Nucleus accumbens (tissue), 56 donors: ENCODE measurements around the gene DUSP1.
A peak's percentile ranks its signal among the peaks of the same experiment; 100 is the strongest.

Experiments
- DNase-seq, 56 donors: peaks; one replicate each; lab custom pipeline; 2025; lab: John Stamatoyannopoulos, UW

The DUSP1 gene

DNA sequence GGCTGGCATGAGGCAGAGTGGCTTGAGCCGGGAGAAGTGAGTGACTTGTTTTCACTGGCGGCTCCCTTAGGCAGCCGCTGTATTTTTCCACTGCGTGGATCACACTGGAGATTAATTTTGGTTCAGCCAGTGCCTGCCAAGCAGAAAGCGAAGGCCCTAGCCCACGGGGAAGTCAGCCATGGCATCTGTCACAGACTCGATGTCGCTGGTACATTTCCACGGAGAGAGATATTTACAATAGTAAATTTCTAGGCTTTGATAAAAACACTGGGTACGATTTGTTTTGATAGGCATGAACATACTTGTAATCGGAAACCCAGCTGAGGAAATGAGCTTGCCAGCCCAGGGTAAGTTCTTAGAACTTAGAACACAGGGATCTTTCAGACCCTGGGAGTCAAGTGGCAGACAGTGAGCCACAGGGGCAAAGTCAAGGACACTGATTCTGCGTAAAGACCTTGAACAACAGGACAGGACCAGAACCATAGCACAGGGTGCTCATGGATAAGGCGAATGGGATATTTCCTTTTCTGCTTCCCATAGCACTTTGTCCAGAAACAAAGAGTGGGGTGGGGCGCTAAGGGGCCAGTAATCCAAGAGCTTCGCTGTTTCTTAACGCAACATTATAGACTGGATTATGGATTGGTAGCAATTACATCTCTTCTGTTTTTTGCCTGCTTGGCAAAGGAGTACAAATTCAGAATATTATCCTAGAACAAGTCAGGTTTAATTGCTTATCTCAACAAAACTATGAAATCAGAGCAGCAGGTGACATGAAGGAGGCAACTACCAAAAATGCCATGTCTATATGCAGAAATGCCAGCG, 4.5 kb downstream of the DUSP1 start:
- DNase-seq = peak in 41 of 56 donors; percentile 25 to 71 (median 54)

DNA sequence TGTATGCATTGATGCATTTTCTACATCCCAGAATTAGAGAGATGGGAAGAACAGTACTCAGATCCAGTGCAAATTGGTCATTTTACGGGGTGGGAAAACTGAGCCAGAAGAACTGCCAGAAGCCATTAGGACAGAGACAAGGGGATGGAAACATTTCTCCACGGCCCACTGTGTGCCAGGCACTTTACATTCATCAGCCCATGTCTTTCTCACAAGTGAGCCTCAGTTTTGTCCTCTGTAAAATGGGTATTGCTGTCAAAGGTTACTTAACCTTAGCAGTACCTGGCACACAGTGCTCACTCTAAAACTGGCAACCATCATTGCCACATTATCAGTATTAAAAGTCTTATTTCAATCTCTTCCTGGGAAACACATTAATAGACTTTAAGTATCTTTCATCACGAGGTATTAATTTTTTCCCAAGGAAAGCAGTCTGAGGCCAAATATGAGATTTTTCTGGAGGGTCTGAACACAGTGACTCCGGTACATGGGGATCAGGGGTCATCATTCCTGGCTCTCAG, 5.2 kb downstream of the DUSP1 start:
- DNase-seq = no peak

DNA sequence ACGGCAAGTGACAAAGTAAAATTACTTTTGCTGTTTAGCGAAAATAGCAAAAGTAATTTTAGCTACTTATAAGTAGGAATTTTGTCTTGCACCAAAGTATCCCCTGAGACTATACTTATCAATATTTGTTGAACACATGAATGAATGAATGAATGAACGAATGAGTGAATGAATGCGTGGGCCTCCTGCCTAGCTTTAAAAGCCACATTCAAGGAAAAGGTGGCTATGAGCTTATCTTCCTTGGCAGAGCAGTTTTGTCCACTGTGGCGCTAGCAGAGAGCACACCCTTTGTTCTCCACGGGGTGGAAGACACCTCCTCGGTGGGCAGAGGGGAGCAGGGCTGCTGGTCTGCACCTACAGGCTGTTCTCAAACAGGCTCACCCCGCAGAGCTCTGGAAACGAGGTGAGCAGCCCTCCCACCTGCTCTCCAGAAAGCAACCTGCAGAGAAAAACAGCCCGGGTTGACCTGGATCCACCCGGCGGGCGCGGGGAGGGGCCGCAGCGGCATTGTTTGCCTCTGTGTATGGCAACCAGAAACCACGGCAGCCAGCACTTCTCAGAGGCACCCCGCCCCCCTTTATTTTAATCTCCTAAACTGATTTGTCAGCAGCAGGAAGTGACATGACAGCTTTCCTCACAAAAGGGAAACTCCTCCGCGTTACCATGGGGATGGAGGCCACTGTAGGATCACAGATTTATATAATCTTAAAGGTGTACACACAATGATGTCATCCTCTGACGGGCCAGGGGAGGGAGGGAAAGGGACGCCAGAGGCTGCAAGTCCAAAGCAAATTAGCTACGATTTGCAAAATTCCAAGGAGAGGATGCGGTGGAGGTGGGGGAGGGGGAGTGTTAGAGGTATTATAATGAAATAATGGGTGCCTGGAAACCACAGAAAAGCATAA, 5.9 kb downstream of the DUSP1 start:
- DNase-seq = peak; percentile 29 to 97 (median 84)

DNA sequence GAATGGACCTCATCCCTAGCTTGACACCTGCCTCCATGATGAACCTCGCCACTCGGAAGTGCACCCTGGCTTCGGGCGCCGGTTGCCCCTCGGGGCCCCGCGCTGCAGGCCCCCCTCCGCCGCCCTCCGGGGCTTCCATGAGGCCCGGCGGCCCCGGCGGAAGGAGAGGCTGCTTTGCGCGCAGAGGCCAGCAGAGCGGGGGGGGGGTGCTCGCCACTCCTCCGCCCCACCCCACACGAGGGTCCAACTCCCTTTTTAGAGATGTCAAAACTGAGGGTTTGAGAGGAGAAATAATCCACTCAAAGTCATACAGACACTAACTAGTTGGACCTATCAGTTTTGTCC, 7.9 kb downstream of the DUSP1 start:
- DNase-seq = no peak

DNA sequence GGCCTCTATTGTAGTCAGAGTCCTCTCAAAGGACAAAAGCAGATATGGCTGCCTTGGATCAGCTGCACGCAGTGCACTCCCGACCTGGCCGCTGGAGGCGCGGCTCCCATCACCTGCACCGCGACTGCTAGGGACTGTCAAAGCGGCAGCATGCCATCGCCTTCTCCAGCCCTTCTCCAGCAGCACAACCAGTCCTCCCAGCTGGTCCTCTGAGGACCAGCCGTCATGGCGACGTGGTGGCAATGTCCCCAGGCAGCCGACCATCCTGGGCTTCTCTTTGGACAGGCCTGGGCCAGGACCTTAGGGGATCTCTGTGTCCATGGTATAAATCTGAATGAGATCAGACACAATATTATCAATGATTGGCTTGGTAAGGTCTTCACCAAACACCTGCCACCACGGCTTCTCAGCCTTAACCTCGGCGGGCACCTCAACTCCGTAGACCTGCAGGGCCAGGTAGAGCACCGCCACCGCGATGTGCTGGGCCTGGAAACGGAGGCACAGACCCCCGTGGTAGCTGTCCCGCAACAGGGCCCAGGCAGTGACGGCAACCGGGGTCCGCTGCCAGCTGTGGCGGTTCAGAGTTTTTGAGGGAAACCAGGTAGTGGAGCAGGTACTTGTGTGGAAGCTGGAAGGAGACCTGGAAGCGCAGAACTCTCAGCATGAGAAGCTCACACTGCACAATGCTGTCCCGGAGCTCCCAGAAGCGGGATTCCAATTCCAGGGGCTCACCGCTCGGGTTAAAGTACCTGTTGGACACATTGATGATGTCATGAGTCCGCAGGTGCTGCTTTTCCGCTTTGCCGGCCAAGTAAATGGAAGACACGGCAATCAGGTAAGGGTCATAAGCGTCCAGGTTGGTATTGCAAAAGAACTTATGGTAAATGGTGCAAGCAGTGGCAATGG, 8.5 kb downstream of the DUSP1 start:
- DNase-seq = no peak

DNA sequence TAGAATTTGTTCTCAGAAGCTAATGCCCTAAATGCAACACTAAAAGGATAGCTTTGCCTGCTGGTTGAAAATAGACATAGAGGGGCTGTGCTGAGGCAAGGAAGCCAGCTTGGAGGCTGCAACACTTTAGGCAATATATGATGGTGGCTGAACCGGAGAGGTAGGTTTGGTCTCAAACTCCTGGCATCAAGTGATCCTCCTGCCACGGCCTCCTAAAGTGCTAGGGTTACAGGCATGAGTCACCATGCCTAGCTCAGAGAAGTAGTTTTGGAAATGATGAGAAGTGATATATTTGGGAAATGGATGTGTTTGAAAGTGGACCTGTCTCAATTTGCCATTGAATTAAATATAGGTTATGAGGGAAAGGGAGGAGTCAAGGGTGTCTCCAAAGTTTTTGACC, 10.0 kb downstream of the DUSP1 start:
- no peak for DNase-seq

DNA sequence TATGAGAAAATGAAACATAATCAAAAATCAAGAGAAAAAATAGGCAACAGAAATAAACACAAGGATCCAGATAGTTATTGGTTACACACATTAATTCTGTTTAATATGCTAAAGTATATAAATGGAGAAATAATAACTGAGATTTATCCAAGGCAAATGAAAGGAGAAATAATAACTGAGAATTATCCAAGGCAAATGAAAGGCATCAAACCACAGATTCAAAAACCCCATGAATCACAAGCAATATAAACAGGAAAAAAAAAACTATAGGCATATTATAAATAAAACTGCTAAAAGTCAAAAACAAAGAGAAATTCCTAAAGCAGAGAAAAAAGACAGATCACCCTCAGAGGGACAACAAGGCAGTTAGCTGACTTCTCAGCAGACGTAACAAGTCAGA, 10.9 kb downstream of the DUSP1 start:
- no peak for DNase-seq

DNA sequence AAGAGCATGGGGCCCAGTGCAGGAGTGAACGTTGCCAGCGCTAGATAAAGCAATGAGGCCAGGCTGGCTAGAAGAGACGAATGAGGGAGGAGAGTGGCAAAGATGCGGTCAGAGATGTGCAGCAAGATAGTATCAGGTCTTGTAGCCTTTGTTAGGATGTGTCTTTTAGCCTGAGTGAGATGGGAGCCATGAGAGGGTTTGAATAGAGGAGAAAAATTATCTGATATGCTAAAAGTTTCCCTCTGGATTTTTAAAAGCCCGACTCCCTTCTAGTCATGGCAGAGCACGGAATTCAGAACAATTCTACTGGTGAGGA, 12.2 kb downstream of the DUSP1 start:
- no peak for DNase-seq

DNA sequence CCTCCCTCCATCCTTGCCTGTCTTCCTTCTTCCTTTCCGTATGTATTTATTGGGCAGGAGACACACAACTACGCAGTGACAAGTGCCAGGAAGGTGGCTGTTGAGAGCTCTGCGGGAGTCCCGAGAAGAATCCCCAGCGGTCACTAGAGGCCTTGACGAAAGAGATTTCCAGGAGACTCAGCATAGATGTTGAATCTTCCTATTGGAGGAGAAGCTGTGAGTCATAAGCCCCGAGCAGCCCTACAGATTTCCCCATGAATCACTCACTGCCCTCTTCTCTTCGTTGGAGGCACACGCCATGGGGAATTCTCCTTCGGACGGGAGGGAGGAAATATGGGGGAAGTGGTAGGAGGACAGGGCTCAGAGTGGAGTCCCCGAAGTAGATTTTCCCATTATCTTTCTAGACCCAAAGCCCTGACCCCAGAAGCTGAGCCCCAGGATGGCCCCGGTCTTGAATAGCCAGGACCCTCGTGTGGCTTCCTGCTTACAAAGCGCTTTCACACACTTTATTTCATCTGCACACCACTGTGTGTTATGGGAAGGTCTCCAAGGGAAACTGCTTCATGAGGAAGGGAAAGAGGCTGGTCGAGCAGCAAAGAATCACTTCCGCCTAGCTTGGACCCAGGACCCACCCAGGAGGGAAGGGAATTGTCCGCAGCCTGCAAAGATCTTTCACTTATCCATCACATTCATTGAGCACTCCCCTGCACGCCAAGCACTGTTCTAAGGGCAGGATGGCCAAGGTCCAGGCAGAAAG, 12.7 kb downstream of the DUSP1 start:
- DNase-seq = no peak

DNA sequence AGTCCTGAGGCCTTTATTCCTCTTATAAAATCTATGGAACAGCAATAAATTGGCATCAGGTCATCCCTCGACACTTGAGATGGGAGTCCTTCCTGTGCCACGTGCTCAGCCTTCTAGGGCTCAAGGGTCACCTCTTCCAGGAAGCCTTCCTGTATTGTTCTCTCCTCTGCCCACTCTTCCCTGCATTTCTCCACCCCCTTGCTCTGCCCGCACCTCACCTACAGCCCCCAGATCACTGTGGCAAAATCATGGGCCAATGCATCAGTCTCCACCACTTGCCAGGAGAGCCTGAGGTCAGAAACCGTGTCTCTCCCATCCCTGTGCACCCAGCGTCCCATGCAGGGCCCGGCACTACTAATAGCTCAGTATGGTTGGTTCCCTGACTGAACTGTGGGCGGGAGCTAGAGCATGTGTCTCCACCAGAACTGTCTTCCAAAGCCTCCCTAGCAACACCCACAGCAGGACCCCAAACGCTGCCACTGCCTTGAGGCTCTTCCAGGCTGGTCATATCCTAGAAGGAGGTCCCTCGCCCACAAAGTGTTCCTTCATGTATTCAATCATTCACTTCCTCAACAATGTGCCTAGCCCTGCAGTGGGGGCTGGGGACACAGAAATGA, 13.5 kb downstream of the DUSP1 start:
- DNase-seq = no peak

DNA sequence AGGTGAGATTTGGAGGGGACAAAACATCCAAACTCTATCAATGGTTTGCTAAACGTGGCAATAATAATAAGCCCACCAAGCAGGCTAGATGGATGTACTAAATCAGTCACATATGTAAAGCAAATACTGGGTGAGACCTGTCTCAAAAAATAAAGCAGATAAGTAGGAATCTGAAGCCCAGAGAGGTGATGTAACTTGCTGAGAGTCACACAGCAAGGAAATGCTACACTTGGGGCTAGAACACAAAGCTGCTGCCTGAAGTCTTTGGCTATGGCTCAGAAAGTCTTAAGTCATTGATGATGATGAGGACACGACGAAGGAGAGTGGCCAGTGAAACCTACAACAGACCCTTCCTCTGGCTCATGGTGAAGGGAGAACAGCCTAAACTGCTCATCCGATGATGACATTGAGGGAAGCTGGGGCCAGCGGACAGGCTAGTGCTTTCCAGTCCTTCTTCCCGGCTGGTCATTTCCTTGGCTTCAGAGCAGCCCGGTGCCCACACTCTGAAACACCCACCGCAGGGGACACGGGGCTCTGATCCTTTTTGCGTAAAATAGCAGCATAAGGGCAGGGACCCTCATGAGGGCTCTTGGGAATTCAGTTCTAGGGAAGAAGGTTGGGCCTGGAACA, 14.1 kb downstream of the DUSP1 start:
- DNase-seq = no peak

DNA sequence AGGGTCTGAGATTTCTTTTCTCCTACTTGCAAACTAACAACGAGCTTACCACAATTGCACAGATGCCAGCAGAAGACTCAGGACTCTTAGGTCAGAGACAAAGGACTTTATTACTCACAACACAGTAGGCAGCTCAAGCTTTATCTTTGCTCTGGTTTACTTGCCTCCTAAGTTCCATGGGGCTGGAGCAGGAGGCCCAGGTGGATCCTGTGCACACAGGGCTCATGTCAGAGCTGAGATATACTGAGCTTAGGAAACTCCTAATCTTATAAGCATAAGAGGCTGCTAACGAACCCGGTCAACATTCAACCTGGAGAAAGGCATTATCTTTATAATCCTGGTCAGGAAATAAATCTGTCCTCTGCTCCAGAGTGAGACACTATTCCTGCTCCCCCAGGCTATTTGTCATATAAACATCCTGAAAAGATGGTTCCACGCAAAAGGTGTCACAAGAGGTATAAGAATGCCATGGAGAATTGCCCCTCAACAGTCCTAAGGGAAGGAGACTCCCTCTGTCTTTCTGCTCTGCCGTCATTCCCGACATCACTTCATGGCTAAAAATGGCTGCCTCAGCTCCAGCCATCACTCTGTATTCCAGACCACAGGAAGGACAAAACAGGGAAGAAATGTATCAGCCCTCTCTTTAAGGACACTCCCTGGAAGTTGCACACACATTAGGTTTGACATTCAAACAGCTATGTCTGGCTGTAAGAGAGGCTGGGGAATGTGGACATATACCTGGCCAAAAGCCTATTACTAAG, 16.2 kb downstream of the DUSP1 start:
- no peak for DNase-seq

DNA sequence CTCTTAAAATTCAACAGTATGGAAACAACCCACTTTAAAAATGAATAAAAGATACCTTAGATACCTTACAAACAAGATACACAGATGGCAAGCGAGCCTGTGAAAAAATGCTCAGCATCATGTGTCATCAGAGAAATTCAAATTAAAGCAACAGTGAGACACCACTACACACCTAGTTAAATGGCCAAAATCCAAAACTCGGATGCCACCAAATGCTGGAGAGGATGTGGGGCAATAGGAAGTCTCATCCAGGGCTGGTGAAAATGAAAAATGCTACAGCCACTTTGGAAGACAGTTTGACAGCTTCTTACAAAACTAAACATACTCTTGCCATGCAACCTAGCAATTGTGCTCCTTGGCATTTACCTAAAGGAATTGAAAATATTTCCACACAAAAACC, 17.9 kb downstream of the DUSP1 start:
- DNase-seq = no peak

DNA sequence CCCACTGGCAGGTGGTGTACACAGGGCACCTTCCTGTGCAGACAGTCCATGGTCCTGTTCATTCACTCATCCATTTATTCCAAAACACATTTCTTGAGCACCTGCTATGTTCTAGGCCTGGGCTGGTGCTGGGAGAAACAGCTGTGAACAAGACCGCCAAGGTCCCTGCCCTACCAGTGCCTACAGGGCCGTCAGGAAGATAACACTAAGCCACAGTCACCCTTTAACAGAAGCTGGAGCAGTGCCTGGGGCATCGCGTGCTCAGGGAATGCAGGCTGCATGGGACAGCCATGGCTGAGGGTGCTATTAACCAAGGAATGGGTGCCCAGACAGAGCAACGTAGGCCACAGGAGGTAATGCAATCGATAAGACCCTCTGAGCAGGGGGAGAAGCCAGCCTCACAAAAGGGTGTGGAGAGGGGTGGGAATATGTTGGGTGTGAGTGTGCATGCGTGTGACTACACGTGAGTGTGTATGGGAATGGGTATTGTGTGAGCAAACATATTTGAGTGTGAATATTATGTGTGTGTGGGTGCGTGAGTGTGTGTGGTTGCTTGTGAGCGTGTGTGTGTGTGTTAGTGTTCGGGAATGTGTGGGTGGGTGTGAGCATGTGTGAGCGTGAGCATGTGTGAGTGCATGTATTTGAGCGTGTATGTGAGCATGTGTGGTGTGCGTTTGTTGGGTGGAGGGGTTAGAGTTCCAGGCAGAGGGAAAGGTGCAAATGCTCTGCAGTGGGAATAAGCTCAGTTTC, 19.1 kb downstream of the DUSP1 start:
- DNase-seq = no peak

DNA sequence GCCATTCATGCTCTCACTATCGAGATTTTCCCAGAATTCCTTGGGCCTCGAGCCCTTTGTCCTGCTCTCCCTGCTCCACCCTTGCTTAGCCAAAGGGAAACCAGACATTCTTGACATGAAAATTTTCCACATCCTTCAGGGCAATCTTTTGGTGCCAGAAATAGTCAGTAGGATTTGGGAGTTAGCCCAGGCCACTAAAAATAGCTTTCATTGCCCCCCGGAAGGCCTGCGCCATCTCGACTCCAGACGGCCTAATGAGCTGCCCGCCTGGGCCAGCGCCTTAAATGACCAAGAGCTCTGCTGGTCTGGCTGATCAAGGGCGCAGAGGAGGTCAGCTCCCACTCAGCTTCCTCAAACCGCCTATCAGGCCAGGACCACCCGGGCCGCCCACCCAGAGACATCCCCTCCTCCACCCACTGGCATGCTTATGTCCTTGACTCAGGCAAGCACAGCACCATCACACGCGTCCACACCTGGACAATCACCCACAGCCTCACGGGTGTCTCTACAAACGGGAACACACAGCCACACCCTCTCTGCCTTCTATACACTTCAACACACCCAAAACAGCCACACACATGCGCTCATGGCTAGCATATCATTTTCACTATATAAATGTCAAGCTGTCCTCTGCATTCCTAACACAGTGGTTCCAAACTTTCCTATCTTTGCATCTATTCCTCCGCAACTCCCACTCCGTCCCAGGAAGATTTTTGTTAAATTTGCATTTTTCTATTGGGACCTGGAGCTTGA, 20.9 kb downstream of the DUSP1 start:
- peak in 2 of 56 donors; percentile 23 to 24 for DNase-seq

DNA sequence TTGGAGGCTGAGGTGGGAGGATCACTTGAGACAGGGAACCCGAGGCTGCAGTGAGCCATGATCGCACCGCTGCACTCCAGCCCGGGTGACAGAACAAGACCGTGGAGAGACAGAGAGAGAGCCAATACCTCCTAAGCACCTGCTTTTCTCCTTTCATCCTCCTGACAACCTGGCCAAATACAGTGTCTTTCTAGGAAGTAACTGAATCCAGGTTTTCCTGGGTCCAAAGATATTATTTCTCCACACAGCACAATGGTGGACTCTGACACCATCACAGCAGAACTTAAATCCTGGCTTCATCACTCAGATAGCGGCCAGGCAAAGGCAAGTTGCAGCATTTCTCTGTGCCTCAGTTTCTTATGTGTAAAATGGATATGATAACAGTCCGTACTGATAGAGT, 21.9 kb downstream of the DUSP1 start:
- no peak for DNase-seq

DNA sequence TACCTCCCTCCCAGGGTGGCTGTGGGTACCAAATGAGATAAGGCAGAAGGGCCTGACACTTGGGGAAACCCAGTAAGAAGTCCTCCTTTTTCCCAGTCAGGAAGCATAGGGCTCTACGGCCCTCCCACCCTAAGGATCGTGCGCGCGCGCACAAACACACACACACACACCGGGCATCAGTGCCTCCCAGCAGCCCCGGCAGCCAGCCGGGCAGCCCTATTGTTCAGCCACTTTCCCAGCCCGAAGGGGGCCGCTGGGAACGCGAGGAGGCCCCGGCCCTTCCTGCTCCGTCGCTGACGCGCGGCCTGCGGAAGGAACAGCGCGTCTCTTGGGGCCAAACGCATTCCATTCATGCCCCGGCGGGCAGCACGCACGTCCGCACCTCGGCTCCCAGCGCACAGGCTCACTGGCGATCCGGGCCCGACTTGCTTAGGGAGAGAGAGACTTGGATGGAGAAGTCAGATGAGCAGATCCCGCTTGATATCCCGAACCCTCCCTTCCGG, 22.6 kb downstream of the DUSP1 start:
- no peak for DNase-seq
